ENCODE measurements around the gene PTPN14.
"Not testable (repeated sequence)": the region's sequence is repeated elsewhere in the genome, so short reads cannot be mapped to it uniquely, and the experiment has no call there.

The PTPN14 gene

GRCh38 chr1:214583113-214583512 lies 31.7 kb upstream of the PTPN14 start:
- H3K27ac ChIP-seq (ENCODE audit: insufficient read depth, low read depth, low read length, poor library complexity, severe bottlenecking): no peak overlapping the region
- 94% methylated on average over 5 to 6 of the region's 6 CpGs for WGBS, 2 experiments
- H3K9me3 ChIP-seq (ENCODE audit: control insufficient read depth, low read length): no peaks in the 10 kb centered on the region
- no peak overlapping the region for H3K4me3 ChIP-seq (ENCODE audit: insufficient read depth, low read depth, low read length)
- H3K4me1 ChIP-seq (ENCODE audit: control insufficient read depth, insufficient read depth, low read length): no peaks in the 10 kb centered on the region
- H3K36me3 ChIP-seq (ENCODE audit: control insufficient read depth, insufficient read depth, low read length): no peaks in the 10 kb centered on the region
- H3K27me3 ChIP-seq (ENCODE audit: control insufficient read depth, insufficient read depth, low read length, poor library complexity, severe bottlenecking): no peaks in the 10 kb centered on the region

- 64% methylated on average over 7 of the region's 7 CpGs for WGBS, 2 experiments
- H3K4me1 ChIP-seq (ENCODE audit: control insufficient read depth, insufficient read depth, low read length): no peaks in the 10 kb centered on the region
- H3K9me3 ChIP-seq (ENCODE audit: control insufficient read depth, low read length): no peaks in the 10 kb centered on the region
- no peak overlapping the region for H3K27ac ChIP-seq (ENCODE audit: insufficient read depth, low read depth, low read length, poor library complexity, severe bottlenecking)
- no peaks in the 10 kb centered on the region for H3K36me3 ChIP-seq (ENCODE audit: control insufficient read depth, insufficient read depth, low read length)
- H3K4me3 ChIP-seq (ENCODE audit: insufficient read depth, low read depth, low read length): no peak overlapping the region
- no peaks in the 10 kb centered on the region for H3K27me3 ChIP-seq (ENCODE audit: control insufficient read depth, insufficient read depth, low read length, poor library complexity, severe bottlenecking)
These were observed 31.0 kb upstream of the PTPN14 start for GRCh38 chr1:214582289-214582891.

- H3K27me3 ChIP-seq (ENCODE audit: control insufficient read depth, insufficient read depth, low read length, poor library complexity, severe bottlenecking): no peaks in the 10 kb centered on the region
- H3K27ac ChIP-seq (ENCODE audit: insufficient read depth, low read depth, low read length, poor library complexity, severe bottlenecking): no peak overlapping the region
- H3K9me3 ChIP-seq (ENCODE audit: control insufficient read depth, low read length): no peaks in the 10 kb centered on the region
- no peak overlapping the region for H3K4me3 ChIP-seq (ENCODE audit: insufficient read depth, low read depth, low read length)
- no peaks in the 10 kb centered on the region for H3K4me1 ChIP-seq (ENCODE audit: control insufficient read depth, insufficient read depth, low read length)
- no peaks in the 10 kb centered on the region for H3K36me3 ChIP-seq (ENCODE audit: control insufficient read depth, insufficient read depth, low read length)
- WGBS, 2 experiments: 53 to 64% methylated on average over 2 of the region's 2 CpGs
These were observed 30.4 kb upstream of the PTPN14 start for GRCh38 chr1:214581785-214582184.

DNA sequence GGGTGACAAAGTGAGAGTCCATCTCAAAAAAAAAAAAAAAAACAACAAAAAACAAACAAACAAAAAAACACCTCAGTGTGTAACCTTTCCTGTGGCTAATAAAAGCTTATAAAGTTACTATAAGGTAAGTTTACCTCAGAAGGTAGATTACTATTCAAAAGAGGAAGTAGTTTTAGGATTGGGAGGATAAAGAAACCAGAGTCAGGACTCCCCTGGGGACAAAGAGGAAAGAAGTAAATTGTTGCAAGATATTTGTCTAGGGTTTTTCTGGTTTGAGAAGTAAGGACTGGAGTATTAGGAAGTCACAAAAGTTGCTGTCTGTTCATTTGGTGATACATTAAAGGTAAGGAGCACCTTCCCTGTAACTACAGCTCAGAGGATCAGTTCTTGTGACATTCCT lies 27.8 kb upstream of the PTPN14 start:
- no peaks in the 10 kb centered on the region for H3K36me3 ChIP-seq (ENCODE audit: control insufficient read depth, insufficient read depth, low read length)
- no peak overlapping the region for H3K4me3 ChIP-seq (ENCODE audit: insufficient read depth, low read depth, low read length)
- H3K4me1 ChIP-seq (ENCODE audit: control insufficient read depth, insufficient read depth, low read length): no peaks in the 10 kb centered on the region
- no peaks in the 10 kb centered on the region for H3K27me3 ChIP-seq (ENCODE audit: control insufficient read depth, insufficient read depth, low read length, poor library complexity, severe bottlenecking)
- no peaks in the 10 kb centered on the region for H3K9me3 ChIP-seq (ENCODE audit: control insufficient read depth, low read length)
- no peak overlapping the region for H3K27ac ChIP-seq (ENCODE audit: insufficient read depth, low read depth, low read length, poor library complexity, severe bottlenecking)

GRCh38 chr1:214576120-214576519 lies 24.7 kb upstream of the PTPN14 start:
- H3K36me3 ChIP-seq (ENCODE audit: control insufficient read depth, insufficient read depth, low read length); H3K27ac ChIP-seq (ENCODE audit: insufficient read depth, low read depth, low read length, poor library complexity, severe bottlenecking); H3K9me3 ChIP-seq (ENCODE audit: control insufficient read depth, low read length); H3K27me3 ChIP-seq (ENCODE audit: control insufficient read depth, insufficient read depth, low read length, poor library complexity, severe bottlenecking); H3K4me1 ChIP-seq (ENCODE audit: control insufficient read depth, insufficient read depth, low read length); H3K4me3 ChIP-seq (ENCODE audit: insufficient read depth, low read depth, low read length): not testable (repeated sequence)
- 78 to 94% methylated on average over 3 of the region's 3 CpGs for WGBS, 2 experiments

DNA sequence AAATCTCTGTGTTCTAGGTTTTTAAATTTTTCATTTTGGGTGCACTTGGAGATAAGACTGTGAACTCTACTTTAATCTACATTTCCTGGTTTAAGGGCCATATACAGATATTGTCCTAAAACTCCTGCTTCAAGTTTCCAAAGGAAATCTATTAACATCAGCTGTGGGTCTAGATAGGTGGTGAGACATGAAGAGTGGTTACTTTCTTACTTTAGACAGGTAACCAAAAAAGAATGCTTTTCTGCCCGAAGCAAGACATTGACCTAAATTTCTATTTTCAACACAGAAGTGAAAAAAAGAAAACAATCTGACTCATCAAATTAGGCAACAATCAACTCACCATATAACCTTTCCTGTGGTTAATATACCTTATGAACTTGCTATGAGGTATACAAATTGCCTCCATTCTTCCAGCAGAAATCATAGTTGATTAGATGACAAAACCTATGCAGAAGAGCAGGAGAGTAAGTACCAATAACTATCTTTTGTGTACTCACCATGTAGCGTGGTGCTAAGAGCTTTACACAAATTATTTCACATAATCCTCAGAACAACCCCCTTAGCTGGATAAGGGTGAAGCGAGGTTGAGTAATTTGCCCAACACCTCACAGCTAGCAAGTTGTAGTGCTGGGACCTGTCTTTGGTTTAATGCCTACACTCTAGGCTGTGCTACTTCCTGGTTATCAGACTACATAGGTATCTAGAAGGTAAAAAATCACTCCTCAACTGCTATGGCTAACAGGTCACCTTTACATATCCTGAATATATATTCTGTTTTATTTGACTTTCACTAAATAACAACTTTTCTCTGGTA lies 23.4 kb upstream of the PTPN14 start:
- 89 to 94% methylated on average over 3 of the region's 3 CpGs for WGBS, 2 experiments
- no peaks in the 10 kb centered on the region for H3K4me1 ChIP-seq (ENCODE audit: control insufficient read depth, insufficient read depth, low read length)
- H3K27me3 ChIP-seq (ENCODE audit: control insufficient read depth, insufficient read depth, low read length, poor library complexity, severe bottlenecking): no peaks in the 10 kb centered on the region
- no peak overlapping the region for H3K27ac ChIP-seq (ENCODE audit: insufficient read depth, low read depth, low read length, poor library complexity, severe bottlenecking)
- H3K36me3 ChIP-seq (ENCODE audit: control insufficient read depth, insufficient read depth, low read length): no peaks in the 10 kb centered on the region
- no peak overlapping the region for H3K4me3 ChIP-seq (ENCODE audit: insufficient read depth, low read depth, low read length)
- no peaks in the 10 kb centered on the region for H3K9me3 ChIP-seq (ENCODE audit: control insufficient read depth, low read length)

DNA sequence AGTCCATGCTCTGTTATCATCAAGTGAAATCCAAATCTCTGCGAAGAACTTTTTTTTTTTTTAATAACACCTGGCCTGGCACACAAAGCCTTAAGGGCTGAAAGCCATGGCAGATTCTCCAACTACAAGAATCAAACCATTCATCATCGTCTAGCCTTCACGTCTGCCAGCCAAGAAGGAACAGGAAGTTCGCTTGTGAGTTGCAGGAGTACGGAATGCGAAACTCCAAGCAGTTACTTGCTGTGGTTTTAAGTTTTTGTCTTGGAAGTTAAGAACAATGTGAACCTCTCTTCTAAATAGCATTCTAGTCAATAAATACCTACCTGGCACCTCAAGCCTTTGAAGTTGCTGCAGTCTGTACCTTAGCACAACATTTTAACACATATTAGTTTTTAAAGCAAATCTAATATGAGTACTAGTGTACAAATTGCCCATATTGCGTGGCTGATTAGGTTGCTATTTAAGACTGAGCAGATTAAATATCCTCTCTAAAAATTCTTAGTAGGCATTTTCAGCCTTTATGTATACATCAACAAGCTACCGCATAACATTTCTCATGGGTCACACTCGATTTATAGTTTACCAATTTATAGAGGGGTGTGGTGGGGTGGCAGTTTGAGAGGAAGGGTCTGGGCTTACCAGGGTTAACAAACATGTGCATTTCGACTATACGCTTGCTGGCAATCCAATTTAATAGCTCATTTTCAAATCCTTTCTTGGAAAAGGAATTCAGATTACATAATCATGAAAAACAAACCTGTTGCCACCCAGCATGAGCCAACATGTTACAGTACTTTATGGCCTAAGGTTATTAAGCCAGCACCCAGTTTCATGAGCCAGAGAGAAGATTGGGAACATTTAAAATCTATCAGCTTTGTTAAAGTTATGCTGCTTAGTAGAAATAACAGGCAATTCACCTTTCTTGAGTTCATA lies 22.2 kb upstream of the PTPN14 start:
- Histone ChIP-seq H3K36me3 (ENCODE audit: control insufficient read depth, insufficient read depth, low read length) (no peaks in the 10 kb centered on the region), H3K9me3 (ENCODE audit: control insufficient read depth, low read length) (no peaks in the 10 kb centered on the region), H3K4me1 (ENCODE audit: control insufficient read depth, insufficient read depth, low read length) (no peaks in the 10 kb centered on the region), H3K27ac (ENCODE audit: insufficient read depth, low read depth, low read length, poor library complexity, severe bottlenecking) (no peak overlapping the region), H3K27me3 (ENCODE audit: control insufficient read depth, insufficient read depth, low read length, poor library complexity, severe bottlenecking) (no peaks in the 10 kb centered on the region), H3K4me3 (ENCODE audit: insufficient read depth, low read depth, low read length) (no peak overlapping the region)
- 95 to 96% methylated on average over 10 to 11 of the region's 11 CpGs for WGBS, 2 experiments

- no peak overlapping the region for H3K27ac ChIP-seq (ENCODE audit: insufficient read depth, low read depth, low read length, poor library complexity, severe bottlenecking)
- H3K9me3 ChIP-seq (ENCODE audit: control insufficient read depth, low read length): no peaks in the 10 kb centered on the region
- H3K27me3 ChIP-seq (ENCODE audit: control insufficient read depth, insufficient read depth, low read length, poor library complexity, severe bottlenecking): no peaks in the 10 kb centered on the region
- H3K4me3 ChIP-seq (ENCODE audit: insufficient read depth, low read depth, low read length): no peak overlapping the region
- H3K4me1 ChIP-seq (ENCODE audit: control insufficient read depth, insufficient read depth, low read length): no peaks in the 10 kb centered on the region
- H3K36me3 ChIP-seq (ENCODE audit: control insufficient read depth, insufficient read depth, low read length): no peaks in the 10 kb centered on the region
These were observed 19.9 kb upstream of the PTPN14 start for GRCh38 chr1:214571281-214571680.

DNA sequence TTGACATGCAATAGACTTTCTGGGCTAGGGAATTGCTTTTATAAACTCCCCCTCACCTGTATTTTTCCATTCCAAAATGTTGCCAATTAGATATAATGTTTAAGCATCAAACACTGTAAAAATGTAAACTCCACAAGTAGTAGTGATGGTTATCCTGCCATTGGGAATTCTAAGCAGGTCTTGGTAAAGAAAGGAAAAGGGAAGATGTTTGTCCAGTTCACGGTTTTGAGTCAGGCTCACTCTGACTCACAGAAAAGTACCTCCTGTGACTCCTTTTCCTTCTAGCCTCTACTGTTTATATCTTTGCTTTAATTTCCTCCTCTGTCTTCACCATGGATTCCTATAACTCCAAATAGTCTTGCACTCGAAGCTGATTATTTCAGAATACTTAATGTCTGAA lies 19.0 kb upstream of the PTPN14 start:
- H3K27ac ChIP-seq (ENCODE audit: insufficient read depth, low read depth, low read length, poor library complexity, severe bottlenecking): no peak overlapping the region
- WGBS, 2 experiments: 81 to 92% methylated on average over 2 of the region's 2 CpGs
- no peak overlapping the region for H3K4me3 ChIP-seq (ENCODE audit: insufficient read depth, low read depth, low read length)
- H3K27me3 ChIP-seq (ENCODE audit: control insufficient read depth, insufficient read depth, low read length, poor library complexity, severe bottlenecking): no peaks in the 10 kb centered on the region
- H3K9me3 ChIP-seq (ENCODE audit: control insufficient read depth, low read length): no peaks in the 10 kb centered on the region
- H3K4me1 ChIP-seq (ENCODE audit: control insufficient read depth, insufficient read depth, low read length): no peaks in the 10 kb centered on the region
- H3K36me3 ChIP-seq (ENCODE audit: control insufficient read depth, insufficient read depth, low read length): no peaks in the 10 kb centered on the region

DNA sequence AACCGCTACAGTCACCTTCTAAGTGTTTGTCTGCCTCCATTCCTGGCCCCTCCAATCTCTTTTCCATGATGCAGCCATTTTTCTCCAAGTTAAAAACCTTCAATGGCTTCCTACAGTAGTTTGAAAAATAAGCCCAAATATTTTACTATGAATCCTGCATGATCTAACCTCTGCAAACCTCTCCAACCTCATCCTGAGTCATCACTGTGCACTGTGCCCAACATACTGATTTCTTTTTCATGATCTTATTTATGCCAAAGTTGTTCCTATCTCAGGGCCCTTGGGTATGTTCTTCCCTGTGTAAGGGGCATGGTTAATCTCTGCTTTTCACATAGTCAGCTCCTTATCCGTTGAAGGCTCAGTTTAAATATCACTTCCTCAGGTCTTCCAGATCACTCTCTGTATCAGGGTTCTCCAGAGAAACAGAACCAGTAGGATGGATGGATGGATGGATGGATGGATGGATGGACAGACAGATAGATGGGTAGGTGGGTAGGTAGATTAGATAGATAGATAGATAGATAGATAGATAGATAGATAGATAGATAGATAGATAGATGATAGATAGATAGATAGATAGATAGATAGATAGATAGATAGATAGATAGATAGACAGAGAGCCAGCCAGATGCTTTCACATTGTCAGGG lies 18.1 kb upstream of the PTPN14 start:
- no peaks in the 10 kb centered on the region for H3K27me3 ChIP-seq (ENCODE audit: control insufficient read depth, insufficient read depth, low read length, poor library complexity, severe bottlenecking)
- no peaks in the 10 kb centered on the region for H3K4me1 ChIP-seq (ENCODE audit: control insufficient read depth, insufficient read depth, low read length)
- H3K27ac ChIP-seq (ENCODE audit: insufficient read depth, low read depth, low read length, poor library complexity, severe bottlenecking): no peak overlapping the region
- no peak overlapping the region for H3K4me3 ChIP-seq (ENCODE audit: insufficient read depth, low read depth, low read length)
- 91 to 97% methylated on average over 2 of the region's 2 CpGs for WGBS, 2 experiments
- H3K36me3 ChIP-seq (ENCODE audit: control insufficient read depth, insufficient read depth, low read length): no peaks in the 10 kb centered on the region
- H3K9me3 ChIP-seq (ENCODE audit: control insufficient read depth, low read length): no peaks in the 10 kb centered on the region
